GM21723 (cell line): ENCODE data around the gene RHOH.
"Not testable (repeated sequence)": the region's sequence is repeated elsewhere in the genome, so short reads cannot be mapped to it uniquely, and the experiment has no call there.

Experiments
- ATAC-seq: cut with Tn5 transposase; IDR thresholded peaks from one replicate; pipeline ENCODE4 v1.9.1; 2021; ENCODE audit warnings: mild to moderate bottlenecking, moderate library complexity; ENCODE audit not compliant: unreplicated experiment

Gene RHOH, protein sequence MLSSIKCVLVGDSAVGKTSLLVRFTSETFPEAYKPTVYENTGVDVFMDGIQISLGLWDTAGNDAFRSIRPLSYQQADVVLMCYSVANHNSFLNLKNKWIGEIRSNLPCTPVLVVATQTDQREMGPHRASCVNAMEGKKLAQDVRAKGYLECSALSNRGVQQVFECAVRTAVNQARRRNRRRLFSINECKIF

GRCh38 chr4:40196724-40197281, at the start of gene RHOH:
TSS of gene RHOH (plus strand) at chr4:40197031. CDS start at chr4:40243387, 46,356 bp downstream.
- ATAC-seq: no peak

DNA sequence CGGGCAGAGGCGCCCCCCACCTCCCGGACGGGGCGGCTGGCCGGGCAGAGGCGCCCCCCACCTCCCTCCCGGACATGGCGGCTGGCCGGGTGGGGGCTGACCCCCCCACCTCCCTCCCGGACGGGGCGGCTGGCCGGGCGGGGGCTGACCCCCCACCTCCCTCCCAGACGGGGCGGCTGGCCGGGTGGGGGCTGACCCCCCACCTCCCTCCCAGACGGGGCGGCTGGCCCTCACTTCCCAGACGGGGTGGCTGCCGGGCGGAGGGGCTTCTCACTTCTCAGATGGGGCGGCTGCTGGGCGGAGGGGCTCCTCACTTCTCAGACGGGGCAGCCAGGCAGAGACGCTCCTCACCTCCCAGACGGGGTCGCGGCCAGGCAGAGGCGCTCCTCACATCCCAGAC, 49.3 kb upstream of the RHOH start:
- not testable (repeated sequence) for ATAC-seq

DNA sequence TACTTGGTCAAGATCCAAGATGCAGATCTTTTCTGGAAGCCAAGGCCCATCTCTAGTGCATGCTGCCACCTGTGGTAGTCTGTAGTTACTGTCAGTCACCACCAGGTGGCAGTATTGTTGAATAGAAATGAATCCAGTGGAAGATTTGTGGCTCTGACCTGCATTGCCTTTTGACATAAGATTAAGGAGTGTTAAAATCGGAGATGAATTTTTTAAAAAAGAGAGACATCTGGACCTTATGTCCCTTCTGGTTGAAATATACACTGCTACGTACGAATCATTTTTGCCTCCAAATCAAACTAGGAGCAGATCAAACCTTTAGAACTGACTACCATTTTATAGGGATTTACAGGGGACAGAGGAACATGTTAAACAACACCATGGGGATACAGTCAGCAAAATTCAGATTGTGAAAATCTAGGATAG, 46.9 kb upstream of the RHOH start:
- ATAC-seq: no peak

DNA sequence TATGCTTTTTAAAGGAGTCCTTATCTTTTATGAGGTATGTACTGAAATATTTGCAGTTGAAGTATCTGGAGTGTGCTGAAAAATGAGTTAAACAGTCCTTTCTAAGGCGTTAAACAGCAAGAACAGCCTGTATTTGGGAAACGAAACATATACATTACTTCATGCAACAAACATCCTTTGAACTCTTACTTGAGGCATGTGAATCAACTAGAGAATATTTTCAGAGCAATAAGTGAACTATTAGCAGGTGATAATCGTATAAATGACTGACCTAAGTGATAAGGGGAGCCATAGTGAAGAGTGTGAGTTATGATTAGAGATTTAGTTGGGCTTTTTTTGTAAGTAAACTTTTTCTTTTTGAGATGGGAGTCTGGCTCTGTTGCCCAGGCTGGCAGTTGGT, 45.9 kb upstream of the RHOH start:
- no peak for ATAC-seq

GRCh38 chr4:40152637-40153036, 44.2 kb upstream of the RHOH start:
- no peak for ATAC-seq

- ATAC-seq: no peak
Measured at GRCh38 chr4:40157436-40157835, 39.4 kb upstream of the RHOH start.

GRCh38 chr4:40160258-40160657, 36.6 kb upstream of the RHOH start:
- no peak for ATAC-seq

- ATAC-seq: no peak
Measured at GRCh38 chr4:40164459-40164858, 32.4 kb upstream of the RHOH start.

DNA sequence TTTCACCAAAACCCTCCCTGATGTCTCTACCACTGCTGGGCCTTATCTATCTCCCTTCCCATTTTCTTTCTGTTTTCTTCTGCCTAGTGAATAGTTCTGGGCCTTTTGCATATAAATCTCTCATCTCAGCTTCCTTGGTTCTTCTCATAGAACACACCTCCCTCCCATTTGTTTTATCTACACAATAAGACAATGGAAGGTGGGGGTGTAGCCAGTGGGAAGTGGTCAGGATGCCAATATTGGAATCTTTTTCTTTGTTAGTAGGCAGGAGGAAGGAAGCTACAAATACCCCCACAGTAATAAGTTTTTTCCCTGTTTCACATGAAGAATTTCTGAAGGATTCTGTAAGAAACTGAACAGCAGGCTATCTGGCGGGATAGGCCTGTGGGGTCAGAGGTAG, 30.9 kb upstream of the RHOH start:
- ATAC-seq: no peak

DNA sequence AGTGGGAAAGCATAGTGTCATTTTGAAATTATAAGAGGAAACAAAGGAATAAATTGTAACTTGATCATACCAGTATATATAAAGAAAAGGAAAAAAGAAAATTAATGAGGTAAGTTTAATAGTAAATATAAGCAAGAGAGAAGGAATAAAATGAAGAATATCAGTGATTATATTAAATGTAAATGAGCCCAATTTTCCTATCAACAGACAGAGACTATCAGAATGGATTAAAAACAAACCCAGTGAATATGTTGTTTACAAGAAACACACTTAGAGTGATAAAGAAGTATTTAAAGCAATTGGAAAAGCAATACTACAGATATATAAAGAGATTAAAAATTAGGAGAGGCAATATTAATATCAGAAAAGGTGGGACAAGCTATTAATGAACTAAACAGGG, 28.8 kb upstream of the RHOH start:
- ATAC-seq: no peak

DNA sequence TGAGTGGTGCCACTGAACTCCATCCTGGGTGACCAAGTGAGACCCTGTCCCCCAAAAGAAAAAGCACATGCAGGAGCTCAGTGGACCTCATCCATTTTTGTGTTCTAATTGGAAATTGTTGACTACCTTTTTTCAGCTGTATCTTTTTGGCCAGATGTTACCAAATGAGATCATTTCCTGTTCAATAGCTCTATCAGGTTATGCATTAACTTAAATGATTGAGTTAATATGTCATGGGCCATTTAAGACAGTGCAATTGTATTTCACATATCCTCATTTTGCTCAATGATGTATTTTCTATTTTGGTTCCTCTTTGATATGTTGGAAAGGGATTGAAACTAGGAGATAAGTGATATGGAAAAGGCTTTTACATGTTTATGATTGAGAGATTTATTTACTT, 26.2 kb upstream of the RHOH start:
- no peak for ATAC-seq

- ATAC-seq: peak; percentile 88
Measured at GRCh38 chr4:40173470-40173875, 23.4 kb upstream of the RHOH start.

DNA sequence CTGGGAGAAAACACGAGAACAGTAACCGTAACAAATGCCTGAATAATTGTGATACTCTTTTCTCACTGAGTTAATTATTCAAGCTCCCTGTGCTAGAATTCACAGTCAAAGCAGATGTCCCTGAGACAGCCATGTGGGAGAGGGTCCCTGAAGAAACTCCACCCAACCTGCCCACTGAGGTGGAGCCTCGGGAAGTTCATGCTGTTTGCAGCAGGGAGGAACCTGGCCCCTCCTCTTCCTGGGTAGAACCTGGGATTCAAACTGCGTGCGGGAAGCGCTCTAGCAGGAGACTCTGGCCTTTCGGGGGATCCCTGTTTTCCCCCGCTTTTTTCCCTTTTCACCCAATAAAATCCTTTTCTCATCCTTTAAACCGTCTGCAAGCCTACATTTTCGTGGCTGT, 20.2 kb upstream of the RHOH start:
- ATAC-seq: no peak

- ATAC-seq: no peak
Measured at GRCh38 chr4:40177591-40177990, 19.2 kb upstream of the RHOH start.

DNA sequence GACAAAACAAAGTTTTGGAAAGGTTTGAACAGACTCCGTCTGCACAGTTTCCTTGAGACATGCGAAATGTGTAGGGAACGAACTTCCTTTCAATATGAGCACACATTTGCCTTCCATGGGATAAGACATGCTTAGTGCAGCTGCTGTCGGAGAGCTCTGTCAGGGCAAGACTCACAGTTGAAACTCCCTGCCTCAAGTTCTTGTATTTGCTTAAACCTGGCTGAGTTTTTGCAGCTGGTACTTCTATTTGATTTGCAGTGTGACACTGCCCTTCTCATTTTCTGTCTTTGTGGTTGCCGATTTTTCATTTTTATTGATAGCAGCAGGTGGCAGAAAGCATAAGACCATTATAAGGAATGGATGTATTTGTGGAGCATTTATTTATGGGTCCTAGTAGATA, 18.2 kb upstream of the RHOH start:
- ATAC-seq: no peak

DNA sequence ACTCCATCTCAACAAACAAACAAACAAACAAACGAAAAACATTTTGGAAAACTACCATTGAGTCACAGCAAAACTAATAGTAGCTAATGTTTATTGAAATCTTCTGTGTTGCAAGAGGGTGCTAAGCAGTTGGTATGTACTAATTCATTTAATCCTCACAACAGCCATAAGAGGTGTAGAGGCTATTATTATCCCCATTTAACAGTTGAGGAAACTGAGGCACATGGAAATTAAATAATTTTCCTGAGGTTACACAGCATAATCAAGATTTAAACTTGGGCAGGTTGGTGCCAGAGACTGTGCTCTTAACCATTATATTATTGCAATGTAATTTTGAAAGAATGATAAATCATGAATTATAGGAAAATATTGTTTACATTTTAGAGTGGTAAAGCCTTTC, 17.5 kb upstream of the RHOH start:
- no peak for ATAC-seq

DNA sequence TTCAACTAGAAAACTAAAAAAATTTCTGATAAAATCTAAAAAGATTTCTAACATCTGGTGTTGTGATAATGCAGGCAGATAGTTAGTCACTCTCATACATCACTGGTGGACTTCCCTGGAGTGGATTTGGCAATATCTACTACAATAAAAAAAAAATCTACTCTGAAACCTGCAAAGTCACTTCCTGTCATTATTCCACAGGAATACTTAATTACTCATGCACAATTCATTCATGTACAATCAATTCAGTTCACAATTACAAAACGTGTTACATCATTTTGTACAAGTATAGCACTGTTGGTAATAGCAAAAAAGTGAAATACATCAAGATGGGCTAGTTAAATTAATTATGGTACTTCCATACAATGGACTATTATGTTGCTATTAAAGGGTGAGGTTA, 16.5 kb upstream of the RHOH start:
- ATAC-seq: no peak

DNA sequence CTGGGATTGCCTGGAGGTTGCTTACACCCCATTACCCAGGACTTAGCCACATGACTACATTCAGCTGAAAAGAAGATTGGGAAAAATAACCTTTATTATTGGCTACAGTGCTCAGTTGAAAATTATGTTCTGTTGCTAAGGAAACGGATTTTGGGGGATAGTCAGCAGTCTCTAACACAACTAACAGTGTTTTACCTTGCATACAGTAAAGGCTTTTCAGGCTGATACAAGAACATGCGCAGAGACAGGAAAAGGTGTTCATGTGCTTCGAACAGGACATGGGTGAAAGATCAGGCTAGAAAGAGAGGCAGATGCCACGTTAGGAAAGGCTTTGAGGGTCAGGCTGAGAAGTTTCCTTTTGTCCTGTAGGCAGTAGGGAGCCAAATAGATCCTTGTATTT, 14.8 kb upstream of the RHOH start:
- ATAC-seq: no peak

DNA sequence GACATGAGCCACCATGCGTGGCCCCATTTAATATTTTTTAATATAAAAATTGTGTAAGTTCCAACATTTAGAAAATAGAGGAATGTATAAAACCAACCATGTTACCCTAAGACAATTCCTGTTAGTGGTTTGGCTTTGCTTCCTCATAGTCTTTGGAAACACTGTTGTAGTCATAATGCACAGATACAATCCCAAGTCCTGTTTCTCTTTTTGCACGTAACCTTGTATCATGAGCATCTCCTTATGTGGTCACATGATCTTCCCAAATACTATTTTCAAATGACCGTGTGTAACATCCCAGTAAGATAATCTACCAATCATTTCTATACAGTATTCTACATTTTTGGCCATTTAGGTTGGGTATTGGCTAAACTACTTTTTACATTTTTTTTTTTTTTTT, 13.9 kb upstream of the RHOH start:
- no peak for ATAC-seq

- ATAC-seq: peak; percentile 37
Measured at GRCh38 chr4:40183615-40184411, 13.0 kb upstream of the RHOH start.

DNA sequence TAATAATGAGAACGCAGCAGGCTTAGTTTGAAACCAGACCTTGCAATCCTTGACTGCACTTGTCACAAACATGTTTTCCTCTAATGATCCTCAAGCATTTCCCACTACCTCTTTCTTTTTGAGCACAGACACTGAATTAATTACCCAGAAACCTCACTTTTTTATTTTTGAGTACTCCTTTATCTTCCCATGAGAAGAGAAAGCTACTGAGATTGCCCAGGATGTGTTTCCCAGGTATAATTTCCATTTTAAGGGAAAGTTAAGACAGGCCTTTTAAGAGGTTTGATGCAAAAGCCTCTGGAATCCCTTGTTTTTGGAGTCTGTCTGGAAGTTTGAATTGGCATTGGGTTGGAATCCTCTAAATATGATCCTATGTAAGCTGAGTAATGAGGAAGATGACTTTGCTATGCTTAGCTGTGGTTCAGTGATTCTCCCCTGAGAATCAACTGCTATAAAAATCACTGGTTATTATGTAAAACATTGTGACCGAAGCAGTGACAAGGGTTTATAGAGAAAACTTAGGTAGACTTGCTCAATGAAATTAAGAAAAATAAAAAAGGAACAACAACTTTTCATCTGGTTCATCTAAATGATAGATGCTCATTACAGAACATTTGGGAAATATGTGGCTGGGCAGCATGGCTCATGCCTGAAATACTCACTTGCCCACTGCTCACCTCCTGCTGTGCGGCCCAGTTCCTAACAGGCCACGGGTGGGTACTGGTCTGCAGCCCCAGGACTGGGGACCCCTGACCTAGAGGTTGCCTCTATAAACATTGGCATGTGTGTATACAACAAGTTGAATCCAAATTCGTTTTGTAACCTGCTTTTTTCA, 10.8 kb upstream of the RHOH start:
- ATAC-seq: peak; percentile 50

DNA sequence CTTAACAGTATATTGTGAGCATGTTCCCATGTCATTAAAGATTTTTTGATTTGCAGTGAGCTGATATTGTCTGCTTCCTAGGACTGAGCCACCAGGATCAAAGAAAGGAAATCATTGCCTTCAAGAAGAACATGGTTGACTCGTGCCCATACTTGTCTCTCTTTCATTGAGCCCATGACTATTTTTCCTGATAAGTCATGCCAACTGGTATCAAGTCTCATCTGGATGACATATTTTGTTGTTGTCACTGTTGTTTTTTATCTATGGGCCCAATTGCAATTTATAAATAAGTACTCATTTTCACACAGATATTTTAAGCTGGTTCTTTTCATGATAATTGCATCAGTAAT, 10.2 kb upstream of the RHOH start:
- no peak for ATAC-seq
